Measurements from ENCODE around the gene RNF115. TPM values are rescaled to one million over a fixed set of nuclear protein-coding genes. Genes with fewer than 3 reads are reported as not detected.
"Not testable (repeated sequence)": the region's sequence is repeated elsewhere in the genome, so short reads cannot be mapped to it uniquely, and the experiment has no call there.

Gene RNF115
- total and polyA plus RNA-seq, 2 donors from 2014 or later, result 12.3 to 18.0 TPM

DNA sequence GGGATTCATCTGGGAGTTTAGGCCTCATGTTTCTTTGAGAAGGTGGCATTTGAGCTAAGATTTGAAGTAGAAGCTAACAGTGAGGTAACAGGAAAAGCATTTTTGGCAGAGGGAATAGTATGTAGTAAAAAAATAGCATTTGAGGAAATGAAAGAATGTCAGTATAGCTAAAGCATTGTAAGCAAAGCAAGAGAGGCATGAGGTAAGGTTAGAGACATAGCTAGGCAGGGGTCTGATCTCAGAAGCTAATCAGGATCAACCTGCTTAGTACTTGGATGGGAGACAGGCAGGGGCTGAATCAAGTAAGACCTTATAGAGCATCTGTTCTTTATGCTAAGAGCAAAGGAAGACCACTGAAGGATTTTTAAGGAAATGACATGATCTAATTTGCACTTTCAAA lies 4.1 kb upstream of the RNF115 start:
- no peaks in the 10 kb centered on the region for H3K9me3 ChIP-seq (ENCODE audit: control insufficient read depth in 2 of 3, insufficient read depth in 1 of 3, low read length in 3 of 3)
- no peak overlapping the region for H3K27ac ChIP-seq (ENCODE audit: low read depth in 2 of 2, low read length in 2 of 2)
- peaks cover 0 to 6% (median 0%) of the 10 kb centered on the region in 3 donors for H3K4me1 ChIP-seq (ENCODE audit: control insufficient read depth in 2 of 3, insufficient read depth in 2 of 3, low read depth in 1 of 3, low read length in 3 of 3)
- no peak overlapping the region for H3K4me3 ChIP-seq (ENCODE audit: low read length in 3 of 3)
- TF ChIP-seq, protein P1, sequence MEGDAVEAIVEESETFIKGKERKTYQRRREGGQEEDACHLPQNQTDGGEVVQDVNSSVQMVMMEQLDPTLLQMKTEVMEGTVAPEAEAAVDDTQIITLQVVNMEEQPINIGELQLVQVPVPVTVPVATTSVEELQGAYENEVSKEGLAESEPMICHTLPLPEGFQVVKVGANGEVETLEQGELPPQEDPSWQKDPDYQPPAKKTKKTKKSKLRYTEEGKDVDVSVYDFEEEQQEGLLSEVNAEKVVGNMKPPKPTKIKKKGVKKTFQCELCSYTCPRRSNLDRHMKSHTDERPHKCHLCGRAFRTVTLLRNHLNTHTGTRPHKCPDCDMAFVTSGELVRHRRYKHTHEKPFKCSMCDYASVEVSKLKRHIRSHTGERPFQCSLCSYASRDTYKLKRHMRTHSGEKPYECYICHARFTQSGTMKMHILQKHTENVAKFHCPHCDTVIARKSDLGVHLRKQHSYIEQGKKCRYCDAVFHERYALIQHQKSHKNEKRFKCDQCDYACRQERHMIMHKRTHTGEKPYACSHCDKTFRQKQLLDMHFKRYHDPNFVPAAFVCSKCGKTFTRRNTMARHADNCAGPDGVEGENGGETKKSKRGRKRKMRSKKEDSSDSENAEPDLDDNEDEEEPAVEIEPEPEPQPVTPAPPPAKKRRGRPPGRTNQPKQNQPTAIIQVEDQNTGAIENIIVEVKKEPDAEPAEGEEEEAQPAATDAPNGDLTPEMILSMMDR (IDR thresholded peaks at IDR 0.05; ENCODE audit: borderline replicate concordance, extremely low read depth, insufficient read depth), result no peak
- no peak overlapping the region for H3K9ac ChIP-seq (ENCODE audit: low read length in 3 of 3)
- no peaks in the 10 kb centered on the region for H3K27me3 ChIP-seq (ENCODE audit: control insufficient read depth, insufficient read depth, low read length)
- no peak for FAIRE-seq
- DNase-seq, result no peak
- peaks cover 21 to 50% (median 42%) of the 10 kb centered on the region in 3 donors for H3K36me3 ChIP-seq (ENCODE audit: control insufficient read depth in 2 of 3, insufficient read depth in 3 of 3, low read length in 3 of 3)
- intact Hi-C loops (cut with DNase I), result no loop called here

DNA sequence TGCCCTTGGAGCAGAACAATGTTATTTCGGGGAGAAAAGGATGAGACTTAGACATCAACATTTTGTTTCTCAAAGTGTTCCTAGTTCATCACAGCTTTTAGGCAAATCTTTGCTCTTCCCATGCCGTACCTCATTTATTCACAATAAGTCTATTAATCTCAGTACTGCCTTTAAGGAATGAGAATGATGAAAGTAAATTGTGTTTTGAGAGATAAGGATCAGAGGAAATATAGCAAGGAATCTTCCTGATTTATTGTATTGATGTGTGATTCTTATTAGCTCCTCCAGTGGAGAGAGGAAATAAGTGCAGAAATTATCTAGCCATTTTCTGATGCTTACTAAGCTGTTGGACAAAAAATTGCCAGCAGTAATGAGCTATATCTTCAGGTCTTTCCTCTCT lies 2.1 kb upstream of the RNF115 start:
- Histone ChIP-seq H3K27me3 (ENCODE audit: control insufficient read depth, insufficient read depth, low read length) (no peaks in the 10 kb centered on the region), H3K9ac (ENCODE audit: low read length in 3 of 3) (no peak overlapping the region), H3K36me3 (ENCODE audit: control insufficient read depth in 2 of 3, insufficient read depth in 3 of 3, low read length in 3 of 3) (peaks cover 17 to 36% (median 34%) of the 10 kb centered on the region in 3 donors), H3K9me3 (ENCODE audit: control insufficient read depth in 2 of 3, insufficient read depth in 1 of 3, low read length in 3 of 3) (no peaks in the 10 kb centered on the region), H3K4me1 (ENCODE audit: control insufficient read depth in 2 of 3, insufficient read depth in 2 of 3, low read depth in 1 of 3, low read length in 3 of 3) (peaks cover 0 to 6% (median 0%) of the 10 kb centered on the region in 3 donors), H3K4me3 (ENCODE audit: low read length in 3 of 3) (no peak overlapping the region), H3K27ac (ENCODE audit: low read depth in 2 of 2, low read length in 2 of 2) (no peak overlapping the region)
- no peak for FAIRE-seq
- no peak for DNase-seq
- intact Hi-C loops (cut with DNase I), result no loop called here
- TF ChIP-seq, protein P1 (IDR thresholded peaks at IDR 0.05; ENCODE audit: borderline replicate concordance, extremely low read depth, insufficient read depth), result no peak

DNA sequence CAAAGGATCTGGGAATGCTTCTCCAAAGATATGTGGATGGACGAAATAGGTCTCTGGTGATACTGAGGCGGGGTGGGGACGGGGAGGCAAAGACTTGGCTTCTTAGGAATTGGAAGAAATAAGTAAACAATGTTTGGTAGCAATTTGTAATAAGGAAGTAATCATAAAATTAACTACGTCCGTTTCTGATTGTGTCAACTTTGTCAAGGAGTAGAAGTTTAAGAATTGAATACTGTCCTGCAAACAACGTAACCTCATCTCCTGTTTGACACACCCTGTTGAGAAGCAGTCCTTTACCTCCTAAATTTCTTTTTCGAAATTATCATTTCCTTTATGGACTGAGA lies 576 bp upstream of the RNF115 start:
- TF ChIP-seq, protein P1 (IDR thresholded peaks at IDR 0.05; ENCODE audit: borderline replicate concordance, extremely low read depth, insufficient read depth), result no peak
- Histone ChIP-seq H3K4me3 (ENCODE audit: low read length in 3 of 3) (peak overlapping the region; percentile 71 to 97 (median 73)), H3K27ac (ENCODE audit: low read depth in 2 of 2, low read length in 2 of 2) (peak overlapping the region; percentile 83 to 85), H3K9ac (ENCODE audit: low read length in 3 of 3) (peak overlapping the region; percentile 12 to 84 (median 82)), H3K36me3 (ENCODE audit: control insufficient read depth in 2 of 3, insufficient read depth in 3 of 3, low read length in 3 of 3) (peaks cover 17 to 30% (median 25%) of the 10 kb centered on the region in 3 donors), H3K9me3 (ENCODE audit: control insufficient read depth in 2 of 3, insufficient read depth in 1 of 3, low read length in 3 of 3) (no peaks in the 10 kb centered on the region), H3K4me1 (ENCODE audit: control insufficient read depth in 2 of 3, insufficient read depth in 2 of 3, low read depth in 1 of 3, low read length in 3 of 3) (peaks cover 0 to 6% (median 0%) of the 10 kb centered on the region in 3 donors), H3K27me3 (ENCODE audit: control insufficient read depth, insufficient read depth, low read length) (no peaks in the 10 kb centered on the region)
- intact Hi-C loops (cut with DNase I), result no loop called here
- peak in 1 of 5 donors; percentile 29 for DNase-seq
- FAIRE-seq, result no peak

DNA sequence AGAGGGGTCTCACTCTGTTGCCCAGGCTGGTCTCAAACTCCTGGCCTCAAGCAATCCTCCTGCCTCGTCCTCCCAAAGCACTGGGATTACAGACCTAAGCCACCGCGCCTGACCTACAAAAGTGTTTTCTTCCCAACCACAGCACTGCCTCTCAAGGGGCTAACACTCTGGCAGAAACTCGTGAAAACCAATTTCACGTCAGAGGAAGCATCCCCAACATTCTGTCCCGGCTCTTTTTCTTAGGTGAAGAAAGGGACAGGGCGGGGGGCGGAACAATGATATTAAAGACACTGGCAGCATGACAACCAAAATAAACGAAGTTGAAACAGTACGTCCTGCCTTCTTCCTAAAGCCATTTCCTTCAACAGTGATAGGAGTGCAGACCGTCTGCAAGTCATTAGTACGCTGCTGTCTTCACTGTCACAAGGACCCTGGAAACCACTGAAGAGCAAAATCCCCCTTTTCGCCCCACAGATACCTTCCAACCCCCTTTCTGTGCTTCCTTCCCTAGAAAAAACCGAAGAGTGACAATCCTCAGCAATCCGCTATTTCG lies 1.0 kb downstream of the RNF115 start:
- H3K4me3 ChIP-seq (ENCODE audit: low read length in 3 of 3); DNase-seq; H3K27ac ChIP-seq (ENCODE audit: low read depth in 2 of 2, low read length in 2 of 2); H3K9ac ChIP-seq (ENCODE audit: low read length in 3 of 3); FAIRE-seq; H3K27me3 ChIP-seq (ENCODE audit: control insufficient read depth, insufficient read depth, low read length); H3K9me3 ChIP-seq (ENCODE audit: control insufficient read depth in 2 of 3, insufficient read depth in 1 of 3, low read length in 3 of 3); intact Hi-C loops (cut with DNase I); H3K4me1 ChIP-seq (ENCODE audit: control insufficient read depth in 2 of 3, insufficient read depth in 2 of 3, low read depth in 1 of 3, low read length in 3 of 3): not testable (repeated sequence)
- H3K36me3 ChIP-seq (ENCODE audit: control insufficient read depth in 2 of 3, insufficient read depth in 3 of 3, low read length in 3 of 3), result peaks cover 10 to 13% (median 11%) of the 10 kb centered on the region in 3 donors

DNA sequence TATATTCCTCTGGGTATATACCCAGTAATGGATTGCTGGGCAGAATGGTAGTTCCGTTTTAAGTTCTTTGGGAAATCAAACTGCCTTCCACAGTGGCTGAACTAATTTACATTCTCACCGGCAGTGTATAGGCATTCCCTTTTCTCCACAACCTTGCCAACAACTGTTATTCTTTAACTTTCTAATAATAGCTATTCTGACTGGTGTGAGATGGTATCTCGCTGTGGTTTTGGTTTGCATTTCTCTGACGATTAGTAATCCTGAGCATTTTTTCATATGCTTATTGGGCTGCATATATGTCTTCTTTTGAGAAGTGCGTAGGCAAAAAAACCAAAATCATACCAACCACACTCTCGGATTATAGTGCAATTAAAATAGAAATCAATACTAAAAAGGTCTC lies 5.8 kb downstream of the RNF115 start:
- FAIRE-seq; H3K9me3 ChIP-seq (ENCODE audit: control insufficient read depth in 2 of 3, insufficient read depth in 1 of 3, low read length in 3 of 3); H3K9ac ChIP-seq (ENCODE audit: low read length in 3 of 3); H3K36me3 ChIP-seq (ENCODE audit: control insufficient read depth in 2 of 3, insufficient read depth in 3 of 3, low read length in 3 of 3); intact Hi-C loops (cut with DNase I); DNase-seq; H3K27ac ChIP-seq (ENCODE audit: low read depth in 2 of 2, low read length in 2 of 2); H3K27me3 ChIP-seq (ENCODE audit: control insufficient read depth, insufficient read depth, low read length); H3K4me3 ChIP-seq (ENCODE audit: low read length in 3 of 3); H3K4me1 ChIP-seq (ENCODE audit: control insufficient read depth in 2 of 3, insufficient read depth in 2 of 3, low read depth in 1 of 3, low read length in 3 of 3): not testable (repeated sequence)

DNA sequence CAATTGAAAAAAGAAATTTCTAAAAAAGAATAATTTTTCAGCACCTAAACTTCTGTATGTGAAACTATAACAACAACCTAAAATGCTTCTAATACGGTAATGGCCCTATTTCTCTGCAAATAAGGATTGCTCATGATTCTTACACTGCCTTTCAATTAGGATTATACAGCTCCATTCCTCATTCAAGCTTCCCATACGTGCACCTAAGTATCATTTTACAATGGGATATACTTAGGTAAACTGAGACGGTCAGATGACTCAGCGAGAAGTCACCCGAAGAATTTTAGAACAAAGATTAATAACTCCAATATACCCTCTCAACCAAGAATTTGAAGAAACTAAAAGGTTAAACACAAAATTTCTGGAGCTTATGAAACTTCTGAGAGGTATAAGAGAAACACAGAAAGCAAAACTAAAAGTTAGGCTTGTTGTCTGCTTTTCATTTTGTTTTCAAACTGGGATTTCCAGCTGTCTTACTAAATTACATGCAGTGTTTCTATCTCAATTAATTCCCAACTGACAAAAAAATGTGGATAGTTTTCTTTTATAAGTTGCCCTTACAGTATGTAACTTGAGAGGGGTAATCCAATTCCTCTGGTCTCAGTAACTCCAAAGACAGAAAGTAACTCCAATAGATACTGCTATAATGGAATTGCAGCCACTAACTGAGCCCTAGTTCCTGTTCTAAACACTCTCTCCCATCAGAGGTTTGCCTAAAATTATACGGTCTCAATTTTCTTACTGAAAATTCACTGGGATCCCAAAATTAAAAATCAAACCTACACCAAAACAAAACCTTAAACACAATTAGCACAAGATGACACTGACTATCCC lies 10.7 kb downstream of the RNF115 start:
- H3K4me1 ChIP-seq (ENCODE audit: control insufficient read depth in 2 of 3, insufficient read depth in 2 of 3, low read depth in 1 of 3, low read length in 3 of 3); H3K9ac ChIP-seq (ENCODE audit: low read length in 3 of 3); H3K36me3 ChIP-seq (ENCODE audit: control insufficient read depth in 2 of 3, insufficient read depth in 3 of 3, low read length in 3 of 3); intact Hi-C loops (cut with DNase I); H3K4me3 ChIP-seq (ENCODE audit: low read length in 3 of 3); H3K9me3 ChIP-seq (ENCODE audit: control insufficient read depth in 2 of 3, insufficient read depth in 1 of 3, low read length in 3 of 3); H3K27me3 ChIP-seq (ENCODE audit: control insufficient read depth, insufficient read depth, low read length); DNase-seq; FAIRE-seq; H3K27ac ChIP-seq (ENCODE audit: low read depth in 2 of 2, low read length in 2 of 2): not testable (repeated sequence)
